Measurements from ENCODE around the gene CACNA2D2.

Gene CACNA2D2

GRCh38 chr3:50457988-50458387 is 45.4 kb downstream of the CACNA2D2 start:
- H3K27me3 ChIP-seq (ENCODE audit: insufficient read depth, low read length) = peaks cover 9% of the 10 kb centered on the region
- H2AFZ ChIP-seq (ENCODE audit: low read depth, low read length) = no peak overlapping the region
- H3K9me3 ChIP-seq (ENCODE audit: low read length) = no peaks in the 10 kb centered on the region
- no peaks in the 10 kb centered on the region for H3K36me3 ChIP-seq (ENCODE audit: insufficient read depth, low read length)
- H3K4me3 ChIP-seq (ENCODE audit: low read length) = no peak overlapping the region
- peaks cover 7% of the 10 kb centered on the region for H3K4me1 ChIP-seq (ENCODE audit: insufficient read depth, low read length)

GRCh38 chr3:50455161-50456018 is 48.0 kb downstream of the CACNA2D2 start:
- peaks cover 9% of the 10 kb centered on the region for H3K4me1 ChIP-seq (ENCODE audit: insufficient read depth, low read length)
- peaks cover 9% of the 10 kb centered on the region for H3K27me3 ChIP-seq (ENCODE audit: insufficient read depth, low read length)
- no peaks in the 10 kb centered on the region for H3K36me3 ChIP-seq (ENCODE audit: insufficient read depth, low read length)
- no peaks in the 10 kb centered on the region for H3K9me3 ChIP-seq (ENCODE audit: low read length)
- H2AFZ ChIP-seq (ENCODE audit: low read depth, low read length) = no peak overlapping the region
- no peak overlapping the region for H3K4me3 ChIP-seq (ENCODE audit: low read length)

DNA sequence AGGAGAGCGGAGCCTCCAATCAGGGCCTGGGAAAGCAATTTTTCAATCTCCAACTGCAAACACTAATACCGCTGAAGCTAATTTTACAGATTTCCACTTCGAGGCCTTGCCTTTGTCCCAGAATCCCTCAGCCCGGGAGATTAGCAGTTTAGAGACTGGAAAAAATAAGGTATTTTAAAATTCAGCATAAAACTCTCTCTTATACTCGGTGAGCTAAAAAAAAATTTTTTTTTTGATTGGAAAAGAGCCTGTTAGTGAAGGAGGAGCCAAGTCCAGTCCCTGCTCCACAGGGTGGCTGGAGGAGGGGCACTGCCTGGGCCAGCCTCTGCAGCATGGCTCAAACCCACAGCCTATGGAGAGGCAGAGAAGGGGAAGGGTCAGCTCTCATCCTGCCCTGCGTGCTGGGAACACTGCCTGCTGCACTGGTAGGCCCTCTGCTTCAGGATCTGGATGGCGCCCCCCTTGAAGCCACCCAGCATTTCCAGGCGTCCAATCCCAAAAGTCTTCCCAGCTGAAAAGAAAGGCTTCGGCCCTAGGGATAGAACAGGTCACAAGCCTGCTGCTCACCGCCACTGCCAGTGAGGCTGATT is 48.9 kb downstream of the CACNA2D2 start:
- Histone ChIP-seq H3K9me3 (ENCODE audit: low read length) (no peaks in the 10 kb centered on the region), H3K36me3 (ENCODE audit: insufficient read depth, low read length) (no peaks in the 10 kb centered on the region), H3K4me1 (ENCODE audit: insufficient read depth, low read length) (peaks cover 11% of the 10 kb centered on the region), H3K27me3 (ENCODE audit: insufficient read depth, low read length) (peaks cover 9% of the 10 kb centered on the region), H2AFZ (ENCODE audit: low read depth, low read length) (no peak overlapping the region), H3K4me3 (ENCODE audit: low read length) (no peak overlapping the region)

DNA sequence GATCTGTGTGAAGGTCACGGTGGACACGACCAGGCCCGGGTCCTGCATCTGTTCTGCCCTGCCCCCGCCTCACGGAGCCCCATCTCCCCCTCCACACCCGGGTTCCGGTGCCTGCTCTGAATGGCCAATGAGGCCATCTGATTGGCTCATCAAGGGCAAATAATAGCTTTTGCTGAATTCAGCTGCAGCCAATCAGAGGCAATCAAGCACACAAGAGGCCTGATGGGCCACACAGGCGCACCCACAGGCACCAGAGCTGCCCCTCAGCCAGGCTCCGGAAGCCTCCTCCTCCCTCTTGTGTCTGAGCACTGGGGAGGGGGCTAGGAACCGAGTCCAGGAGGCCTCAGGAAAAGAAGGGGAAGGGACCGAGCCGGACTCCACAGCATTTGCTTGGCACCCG is 49.5 kb downstream of the CACNA2D2 start:
- no peak overlapping the region for H2AFZ ChIP-seq (ENCODE audit: low read depth, low read length)

GRCh38 chr3:50450209-50450921 is 53.1 kb downstream of the CACNA2D2 start:
- Histone ChIP-seq H3K4me3 (ENCODE audit: low read length) (no peak overlapping the region), H3K36me3 (ENCODE audit: insufficient read depth, low read length) (no peaks in the 10 kb centered on the region), H3K9me3 (ENCODE audit: low read length) (no peaks in the 10 kb centered on the region), H3K27me3 (ENCODE audit: insufficient read depth, low read length) (peaks cover 4% of the 10 kb centered on the region), H3K4me1 (ENCODE audit: insufficient read depth, low read length) (peaks cover 11% of the 10 kb centered on the region), H2AFZ (ENCODE audit: low read depth, low read length) (no peak overlapping the region)

More for the DNA sequence above, 49.5 kb downstream of the CACNA2D2 start:
- no peak overlapping the region for H3K4me3 ChIP-seq (ENCODE audit: low read length)
- peaks cover 11% of the 10 kb centered on the region for H3K4me1 ChIP-seq (ENCODE audit: insufficient read depth, low read length)
- peaks cover 9% of the 10 kb centered on the region for H3K27me3 ChIP-seq (ENCODE audit: insufficient read depth, low read length)
- H3K36me3 ChIP-seq (ENCODE audit: insufficient read depth, low read length) = no peaks in the 10 kb centered on the region
- no peaks in the 10 kb centered on the region for H3K9me3 ChIP-seq (ENCODE audit: low read length)

GRCh38 chr3:50448752-50449539 is 54.5 kb downstream of the CACNA2D2 start:
- H3K27me3 ChIP-seq (ENCODE audit: insufficient read depth, low read length) = peaks cover 13% of the 10 kb centered on the region
- H3K36me3 ChIP-seq (ENCODE audit: insufficient read depth, low read length) = no peaks in the 10 kb centered on the region
- H3K9me3 ChIP-seq (ENCODE audit: low read length) = no peaks in the 10 kb centered on the region
- H2AFZ ChIP-seq (ENCODE audit: low read depth, low read length) = no peak overlapping the region
- H3K4me1 ChIP-seq (ENCODE audit: insufficient read depth, low read length) = peaks cover 4% of the 10 kb centered on the region
- H3K4me3 ChIP-seq (ENCODE audit: low read length) = no peak overlapping the region

GRCh38 chr3:50447290-50447840 is 56.1 kb downstream of the CACNA2D2 start:
- no peaks in the 10 kb centered on the region for H3K36me3 ChIP-seq (ENCODE audit: insufficient read depth, low read length)
- H2AFZ ChIP-seq (ENCODE audit: low read depth, low read length) = no peak overlapping the region
- H3K4me1 ChIP-seq (ENCODE audit: insufficient read depth, low read length) = peaks cover 4% of the 10 kb centered on the region
- no peaks in the 10 kb centered on the region for H3K9me3 ChIP-seq (ENCODE audit: low read length)
- no peak overlapping the region for H3K4me3 ChIP-seq (ENCODE audit: low read length)
- peaks cover 20% of the 10 kb centered on the region for H3K27me3 ChIP-seq (ENCODE audit: insufficient read depth, low read length)

- Histone ChIP-seq H3K36me3 (ENCODE audit: insufficient read depth, low read length) (no peaks in the 10 kb centered on the region), H3K27me3 (ENCODE audit: insufficient read depth, low read length) (peaks cover 25% of the 10 kb centered on the region), H3K9me3 (ENCODE audit: low read length) (no peaks in the 10 kb centered on the region), H3K4me3 (ENCODE audit: low read length) (no peak overlapping the region), H2AFZ (ENCODE audit: low read depth, low read length) (no peak overlapping the region), H3K4me1 (ENCODE audit: insufficient read depth, low read length) (peaks cover 4% of the 10 kb centered on the region)
Measured at GRCh38 chr3:50445919-50446318, 57.5 kb downstream of the CACNA2D2 start.

DNA sequence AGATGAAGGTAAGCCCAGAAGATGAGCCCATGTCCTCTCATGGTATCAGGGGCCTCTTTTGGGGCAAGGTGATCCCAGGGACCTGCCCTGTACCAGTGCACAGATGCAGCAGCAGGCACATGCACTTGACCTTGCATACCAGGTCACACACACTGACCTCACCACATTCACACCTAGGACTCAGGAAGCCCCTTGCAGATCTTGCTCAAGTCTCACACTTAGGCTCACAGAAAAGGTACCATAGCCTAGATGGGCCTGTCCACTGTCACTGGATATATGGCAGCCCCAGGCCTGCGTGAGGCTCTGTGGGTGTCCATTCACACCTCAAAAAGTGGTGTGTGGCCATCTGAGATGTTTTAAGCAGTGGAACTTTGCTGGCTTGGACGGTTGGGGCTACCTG is 58.7 kb downstream of the CACNA2D2 start:
- Histone ChIP-seq H3K4me3 (ENCODE audit: low read length) (no peak overlapping the region), H3K36me3 (ENCODE audit: insufficient read depth, low read length) (no peaks in the 10 kb centered on the region), H2AFZ (ENCODE audit: low read depth, low read length) (no peak overlapping the region), H3K27me3 (ENCODE audit: insufficient read depth, low read length) (peaks cover 33% of the 10 kb centered on the region), H3K4me1 (ENCODE audit: insufficient read depth, low read length) (no peaks in the 10 kb centered on the region), H3K9me3 (ENCODE audit: low read length) (no peaks in the 10 kb centered on the region)

DNA sequence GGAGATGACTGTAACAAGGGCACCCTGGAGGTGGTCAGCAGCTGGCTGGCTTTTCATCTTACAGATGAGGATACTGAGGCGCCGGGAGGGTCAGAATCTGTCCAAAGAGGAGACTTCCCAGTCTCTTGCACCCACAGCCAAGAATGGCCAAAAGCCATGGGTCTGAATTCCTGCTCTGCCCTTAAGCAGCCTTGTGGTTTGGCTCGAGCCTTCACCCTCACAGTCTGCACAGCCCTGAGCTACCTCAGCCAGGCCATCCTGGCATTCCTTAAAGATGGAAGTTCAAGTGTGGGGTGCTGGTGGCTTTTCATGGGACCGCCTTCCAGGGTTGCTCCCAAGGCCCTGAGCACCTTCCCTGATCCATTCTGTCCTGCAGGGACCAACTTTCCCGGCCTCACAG is 59.2 kb downstream of the CACNA2D2 start:
- H3K9me3 ChIP-seq (ENCODE audit: low read length) = no peaks in the 10 kb centered on the region
- H3K4me3 ChIP-seq (ENCODE audit: low read length) = no peak overlapping the region
- no peaks in the 10 kb centered on the region for H3K4me1 ChIP-seq (ENCODE audit: insufficient read depth, low read length)
- no peaks in the 10 kb centered on the region for H3K36me3 ChIP-seq (ENCODE audit: insufficient read depth, low read length)
- H3K27me3 ChIP-seq (ENCODE audit: insufficient read depth, low read length) = peaks cover 37% of the 10 kb centered on the region
- H2AFZ ChIP-seq (ENCODE audit: low read depth, low read length) = no peak overlapping the region

- no peak overlapping the region for H3K4me3 ChIP-seq (ENCODE audit: low read length)
- peaks cover 49% of the 10 kb centered on the region for H3K27me3 ChIP-seq (ENCODE audit: insufficient read depth, low read length)
- H3K9me3 ChIP-seq (ENCODE audit: low read length) = no peaks in the 10 kb centered on the region
- H3K36me3 ChIP-seq (ENCODE audit: insufficient read depth, low read length) = no peaks in the 10 kb centered on the region
- H2AFZ ChIP-seq (ENCODE audit: low read depth, low read length) = no peak overlapping the region
- H3K4me1 ChIP-seq (ENCODE audit: insufficient read depth, low read length) = no peaks in the 10 kb centered on the region
Measured at GRCh38 chr3:50442945-50443579, 60.4 kb downstream of the CACNA2D2 start.
